B cell (primary cell): ENCODE measurements around the gene PAF1.

Source experiments
- CTCF ChIP-seq: fragments of 200-600 bp; IDR thresholded peaks from one replicate; pipeline ENCODE4 v1.8.0; 2022; ENCODE audit warnings: antibody characterized with exemption, mild to moderate bottlenecking
- EZH2 ChIP-seq: IDR thresholded peaks from 2 replicates; pipeline ENCODE4 v1.6.1; 2012; ENCODE audit warnings: borderline replicate concordance, low read depth, mild to moderate bottlenecking, moderate library complexity, low read length; ENCODE audit not compliant: insufficient read depth, poor library complexity, severe bottlenecking

GRCh38 chr19:39381910-39382611, 8.8 kb downstream of the PAF1 start:
- TF ChIP-seq CTCF (no peak), EZH2 (no peak)
